Activated T-cell treated with anti-CD3 and anti-CD28 coated beads for 24 hours (primary cell): ENCODE data around the gene MAP2K7.
"Not testable (repeated sequence)": the region's sequence is repeated elsewhere in the genome, so short reads cannot be mapped to it uniquely, and the experiment has no call there.

Experiments
- DNase-seq: peaks from one replicate; pipeline ENCODE4 v3.0.0-alpha.2; 2020; ENCODE audit warnings: low read depth

The MAP2K7 gene

DNA sequence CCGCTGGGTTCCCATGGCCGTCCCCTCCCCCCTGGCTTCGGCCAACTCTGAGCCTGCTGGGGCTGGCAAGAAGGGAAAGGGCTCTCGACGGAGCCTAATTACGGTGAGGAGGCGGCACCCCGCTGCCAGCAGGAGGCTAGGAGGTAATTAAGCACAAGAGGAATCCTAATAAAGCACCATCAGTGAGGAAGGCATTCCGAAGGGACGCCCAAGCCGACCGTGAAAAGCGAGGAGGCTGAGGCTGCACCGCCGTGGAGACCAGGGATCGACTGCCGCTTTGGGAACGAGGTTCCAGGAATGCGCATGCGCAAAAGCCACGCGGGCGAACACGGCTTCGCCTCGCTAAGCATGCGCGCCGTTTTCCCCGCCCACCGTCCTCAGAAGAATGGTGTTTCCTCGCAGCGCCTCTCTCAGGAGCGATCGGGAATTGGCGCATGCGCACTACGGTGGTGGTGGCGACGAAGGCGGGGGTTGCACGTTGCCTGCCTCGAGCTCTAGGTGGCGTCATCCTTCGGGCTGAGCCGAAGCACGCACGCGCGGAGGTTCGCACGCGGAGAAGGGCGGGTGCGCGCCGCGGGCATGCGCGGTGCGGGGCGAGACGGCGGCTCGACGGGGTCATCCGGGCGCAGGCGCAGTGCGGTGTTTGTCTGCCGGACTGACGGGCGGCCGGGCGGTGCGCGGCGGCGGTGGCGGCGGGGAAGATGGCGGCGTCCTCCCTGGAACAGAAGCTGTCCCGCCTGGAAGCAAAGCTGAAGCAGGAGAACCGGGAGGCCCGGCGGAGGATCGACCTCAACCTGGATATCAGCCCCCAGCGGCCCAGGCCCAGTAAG is at the start of gene MAP2K7:
Gene MAP2K7, plus strand, starts transcription at position 634 of the 830 bp plus-strand sequence. Its CDS starts 68 bp downstream, at position 702.
- peak; percentile 100 for DNase-seq

GRCh38 chr19:7855426-7856108 is 48.1 kb upstream of the MAP2K7 start:
- no peak for DNase-seq

DNA sequence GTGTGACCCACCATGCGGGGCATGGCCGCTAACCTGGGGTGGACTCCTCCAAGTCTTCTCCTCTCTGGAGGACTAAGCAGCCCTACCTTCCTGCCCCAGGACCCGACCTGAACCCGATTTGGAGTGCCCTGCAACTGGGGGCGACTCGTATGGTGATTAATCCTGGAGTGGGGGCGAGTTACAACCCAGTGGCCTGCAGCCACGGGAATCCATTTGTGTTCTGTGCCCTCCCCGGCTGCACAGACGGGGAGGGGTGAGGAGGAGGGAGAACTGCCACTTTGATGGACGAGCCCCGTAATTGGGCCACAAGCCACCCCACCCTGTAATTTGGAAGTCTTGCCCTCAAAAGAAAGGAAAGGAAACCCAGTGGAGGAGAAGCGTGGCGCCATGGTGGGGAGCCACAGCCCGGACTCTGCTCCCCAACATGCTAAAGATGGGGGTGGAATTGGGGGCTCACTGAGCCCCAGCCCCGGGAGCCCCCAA is 47.5 kb upstream of the MAP2K7 start:
- DNase-seq = no peak

- no peak for DNase-seq
These were observed 46.7 kb upstream of the MAP2K7 start for GRCh38 chr19:7856679-7857663.

DNA sequence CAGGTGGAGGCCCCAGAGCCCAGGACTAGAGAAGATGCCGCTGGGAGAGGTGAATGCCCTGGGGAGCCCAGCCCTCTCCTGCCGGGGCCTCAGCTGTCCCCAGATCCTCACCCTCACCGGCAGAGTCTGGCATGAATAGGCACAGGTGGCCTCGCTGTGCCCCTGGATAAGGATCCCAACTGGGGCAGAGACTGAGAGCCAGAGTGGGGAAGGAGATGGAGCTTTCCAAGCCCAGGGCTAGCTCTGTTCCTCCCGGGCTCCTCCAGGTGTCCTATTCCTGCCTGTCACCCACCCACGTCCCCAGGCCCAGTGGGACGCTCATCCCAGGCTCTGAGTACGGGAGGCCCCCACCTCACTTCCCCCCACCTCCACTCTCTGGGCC is 46.0 kb upstream of the MAP2K7 start:
- no peak for DNase-seq

- DNase-seq = no peak
These were observed 45.4 kb upstream of the MAP2K7 start for GRCh38 chr19:7858109-7858770.

GRCh38 chr19:7859087-7859486 is 44.6 kb upstream of the MAP2K7 start:
- not testable (repeated sequence) for DNase-seq

GRCh38 chr19:7859831-7860713 is 43.6 kb upstream of the MAP2K7 start:
- no peak for DNase-seq

GRCh38 chr19:7860714-7861618 is 42.7 kb upstream of the MAP2K7 start:
- no peak for DNase-seq

DNA sequence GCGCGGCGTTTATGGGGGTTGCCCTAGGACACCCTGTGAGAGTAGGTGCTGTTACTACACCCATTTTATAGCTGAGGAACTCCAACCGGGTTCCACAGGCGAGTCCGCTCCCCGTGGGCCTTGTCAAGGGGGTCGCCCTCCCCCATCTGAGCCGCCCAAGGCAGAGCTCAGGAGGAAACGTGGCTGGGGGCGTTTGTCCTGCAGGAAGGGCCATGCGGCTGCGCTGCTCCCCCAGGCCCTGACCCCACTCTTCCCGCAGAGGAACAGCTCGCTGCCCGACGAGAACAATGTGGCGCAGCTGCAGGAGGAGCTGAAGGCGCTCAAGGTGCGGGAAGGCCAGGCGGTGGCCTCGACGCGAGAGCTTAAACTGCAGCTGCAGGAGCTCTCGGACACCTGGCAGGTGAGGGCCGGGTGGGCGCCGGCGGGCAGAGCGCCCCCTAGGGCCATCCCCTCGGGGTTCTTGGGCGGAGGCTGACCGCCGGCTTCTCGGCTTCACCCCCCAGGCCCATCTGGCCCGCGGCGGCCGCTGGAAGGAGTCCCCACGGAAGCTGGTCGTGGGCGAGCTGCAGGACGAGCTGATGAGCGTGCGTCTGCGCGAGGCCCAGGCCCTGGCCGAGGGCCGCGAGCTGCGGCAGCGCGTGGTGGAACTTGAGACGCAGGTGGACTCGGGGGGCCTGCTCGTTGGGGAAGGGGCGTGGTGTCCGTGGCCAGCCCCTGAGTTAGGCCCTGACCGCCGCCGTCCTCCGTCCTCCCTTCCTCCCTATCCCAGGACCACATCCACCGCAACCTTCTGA is 41.9 kb upstream of the MAP2K7 start:
- no peak for DNase-seq

- DNase-seq = peak; percentile 47
These were observed 41.2 kb upstream of the MAP2K7 start for GRCh38 chr19:7862413-7862951.

- DNase-seq = no peak
These were observed 40.3 kb upstream of the MAP2K7 start for GRCh38 chr19:7863157-7863970.

GRCh38 chr19:7863971-7864689 is 39.5 kb upstream of the MAP2K7 start:
- DNase-seq = no peak

DNA sequence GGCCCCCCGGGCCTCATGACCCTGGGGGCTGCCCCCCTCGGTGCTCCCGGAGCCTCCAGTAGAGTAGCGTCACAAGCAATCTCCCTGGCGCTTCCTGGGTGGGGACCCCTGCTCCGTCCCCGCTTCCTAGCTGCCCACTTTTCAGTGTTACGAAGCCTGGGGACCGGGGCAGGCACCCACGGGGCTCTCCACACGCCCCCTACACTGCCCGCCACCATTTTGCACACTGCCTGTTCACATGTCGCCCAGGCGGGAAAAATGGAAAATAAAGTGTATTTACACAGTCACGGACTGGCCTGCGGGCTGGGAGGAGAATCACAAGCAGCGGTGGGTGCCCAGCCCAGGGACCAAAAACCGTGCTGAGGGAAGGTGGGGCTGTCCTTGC is 39.0 kb upstream of the MAP2K7 start:
- no peak for DNase-seq

DNA sequence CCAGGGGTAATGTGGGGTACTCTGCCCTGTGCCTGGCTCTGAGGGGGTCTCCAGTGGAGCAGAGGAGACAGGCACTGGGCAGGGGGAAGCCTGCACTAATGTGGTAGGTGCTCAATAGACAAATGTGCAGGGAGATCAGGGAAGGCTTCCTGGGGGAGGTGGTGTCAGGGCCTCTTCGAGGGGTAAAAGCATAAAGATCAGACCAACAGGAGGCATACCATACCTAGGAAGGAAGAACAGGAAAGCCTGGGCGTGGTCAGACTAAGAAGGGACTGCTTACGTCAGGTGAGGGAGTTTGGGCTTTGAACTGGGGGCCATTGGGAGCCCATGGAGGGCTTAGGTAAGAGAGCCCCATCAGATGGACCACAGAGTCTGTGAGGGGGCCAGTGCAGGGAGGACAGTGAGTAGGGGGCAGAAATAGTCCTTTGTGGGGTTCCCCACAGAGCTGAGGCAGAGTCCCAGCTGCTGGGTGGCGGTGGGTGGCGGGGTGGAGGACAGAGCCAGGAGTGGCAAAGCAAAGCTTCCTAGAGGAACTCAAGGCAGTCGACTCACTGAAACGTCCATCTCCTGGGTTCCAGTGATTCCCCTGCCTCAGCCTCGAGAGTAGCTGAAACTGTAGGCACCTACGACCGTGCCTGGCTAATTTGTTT is 38.3 kb upstream of the MAP2K7 start:
- DNase-seq = no peak

- no peak for DNase-seq
These were observed 37.1 kb upstream of the MAP2K7 start for GRCh38 chr19:7866399-7867091.
